Activated CD8-positive, alpha-beta memory T cell treated with anti-CD3 and anti-CD28 coated beads for 4 hours (primary cell): ENCODE data around the gene EEF1A2.

Experiments
- DNase-seq, 2 donors: peaks; one replicate each; pipeline ENCODE4 v3.0.0-alpha.2; 2020; ENCODE audit warnings: low read depth in 2 of 2

The EEF1A2 gene

GRCh38 chr20:63469713-63470101 is 29.2 kb downstream of the EEF1A2 start:
- no peak for DNase-seq

DNA sequence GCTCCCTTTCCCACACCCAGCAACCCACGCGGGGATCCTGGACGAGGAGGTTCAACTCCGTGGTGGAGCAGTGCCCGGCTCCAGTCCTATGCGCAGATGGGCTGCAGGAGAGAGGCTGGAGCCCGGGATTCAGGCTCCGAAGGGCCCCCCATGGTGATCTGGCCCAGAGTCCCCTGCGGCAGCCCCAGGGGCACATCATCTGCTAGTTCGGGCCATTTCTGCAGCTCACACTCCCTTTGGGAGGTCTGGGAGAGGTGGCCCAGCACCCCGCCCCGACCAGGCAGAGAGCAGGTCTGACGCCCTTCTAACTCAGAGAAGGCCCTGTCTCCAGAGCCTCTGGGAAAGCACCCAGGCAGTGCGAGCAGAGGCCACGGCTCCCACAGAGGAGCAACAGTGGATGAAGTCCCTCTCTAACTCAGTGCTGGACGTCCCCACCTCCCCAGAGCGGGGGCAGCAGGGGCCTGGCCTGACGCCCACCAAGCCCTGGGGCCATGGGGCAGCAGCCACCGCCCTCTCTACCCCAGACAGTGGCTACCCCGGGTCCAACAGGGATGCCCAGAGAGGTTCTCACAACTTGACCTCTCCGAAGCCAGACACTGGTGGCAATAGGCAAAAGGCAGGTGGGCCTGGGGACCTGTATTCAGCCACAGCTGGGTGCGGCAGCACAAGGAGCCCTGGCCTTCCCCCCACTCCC is 29.7 kb downstream of the EEF1A2 start:
- DNase-seq = no peak

- no peak for DNase-seq
These were observed 30.5 kb downstream of the EEF1A2 start for GRCh38 chr20:63468421-63468820.

DNA sequence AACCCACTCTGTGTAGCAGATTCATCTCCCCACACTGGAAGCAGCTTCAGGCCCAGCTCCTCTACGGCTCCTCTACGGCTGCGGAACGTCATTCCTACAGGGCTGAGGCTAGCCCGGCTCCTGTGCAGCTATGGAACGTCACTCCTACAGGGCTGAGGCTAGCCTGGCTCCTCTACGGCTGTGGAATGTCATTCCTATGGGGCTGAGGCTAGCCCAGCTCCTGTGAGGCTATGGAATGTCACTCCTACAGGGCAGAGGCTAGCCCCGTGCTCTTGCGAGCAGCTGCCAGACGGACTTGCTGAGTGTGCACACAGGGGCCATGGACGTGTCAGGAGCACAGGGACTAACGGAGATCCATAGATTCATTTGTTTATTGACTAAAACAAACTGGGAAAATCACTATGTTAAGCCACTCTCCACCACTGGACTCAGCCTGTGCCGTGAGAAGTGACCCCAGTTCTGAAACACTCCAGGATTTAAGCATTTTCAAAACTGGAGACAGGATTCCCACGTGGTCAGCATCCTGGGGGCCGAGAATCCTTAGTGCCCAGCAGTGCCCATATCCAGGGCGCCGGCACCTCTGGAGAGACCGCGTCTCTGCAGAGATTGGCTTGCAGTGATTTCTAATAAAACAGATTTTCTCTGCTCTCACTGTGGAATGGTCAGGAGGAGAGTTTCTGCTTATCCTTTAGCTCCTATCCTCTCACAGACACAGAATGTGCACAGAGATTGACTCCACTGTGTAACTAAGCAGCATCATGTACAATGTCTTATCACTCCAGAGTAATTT is 31.4 kb downstream of the EEF1A2 start:
- no peak for DNase-seq

DNA sequence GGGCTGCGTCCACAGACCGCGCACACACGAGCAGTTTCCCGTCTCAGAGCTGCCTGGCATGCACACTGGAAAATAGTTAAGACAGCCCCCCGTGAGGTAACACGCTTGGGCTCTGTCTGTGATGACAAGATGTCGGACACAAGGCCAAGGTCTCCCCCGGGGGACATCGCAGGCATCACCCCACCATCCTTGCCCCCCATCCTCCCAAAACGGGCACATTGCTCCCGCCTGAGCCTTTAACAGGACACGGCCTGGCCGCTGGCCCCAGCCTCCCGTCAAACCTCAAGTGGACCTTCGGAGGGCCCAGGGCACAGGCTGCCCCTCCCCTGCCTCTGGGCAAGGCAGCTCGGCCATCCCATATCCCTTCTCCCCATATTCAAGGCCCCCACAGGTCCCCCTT is 32.0 kb downstream of the EEF1A2 start:
- DNase-seq = no peak

DNA sequence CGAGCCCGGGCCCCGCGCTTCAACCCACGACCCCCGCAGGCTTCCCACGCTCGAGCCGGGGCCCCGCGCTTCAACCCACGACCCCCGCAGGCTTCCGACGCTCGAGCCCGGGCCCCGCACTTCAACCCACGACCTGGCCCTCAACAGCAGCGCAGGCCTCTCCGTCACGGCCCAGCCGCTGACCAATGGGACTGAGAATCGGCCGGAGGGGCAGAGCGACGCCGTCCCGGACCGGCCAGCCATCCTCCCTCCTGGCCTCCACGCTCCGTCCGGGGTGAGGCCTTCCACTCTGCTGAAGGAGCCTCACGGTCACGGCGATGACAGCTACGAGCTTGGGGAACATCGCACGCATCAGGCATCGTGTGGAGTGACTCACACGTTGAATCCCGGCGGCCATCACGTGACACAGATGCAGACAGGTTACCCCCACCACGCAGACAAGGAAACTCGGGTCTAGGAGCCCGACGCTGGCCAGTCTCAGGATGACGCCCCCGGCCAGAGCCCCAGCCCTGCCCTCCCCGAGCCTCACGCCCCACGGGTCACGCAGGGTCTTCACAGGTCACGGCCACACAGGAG is 32.5 kb downstream of the EEF1A2 start:
- DNase-seq = no peak

- DNase-seq = no peak
These were observed 33.3 kb downstream of the EEF1A2 start for GRCh38 chr20:63465380-63466249.

- no peak for DNase-seq
These were observed 34.6 kb downstream of the EEF1A2 start for GRCh38 chr20:63464289-63464635.

DNA sequence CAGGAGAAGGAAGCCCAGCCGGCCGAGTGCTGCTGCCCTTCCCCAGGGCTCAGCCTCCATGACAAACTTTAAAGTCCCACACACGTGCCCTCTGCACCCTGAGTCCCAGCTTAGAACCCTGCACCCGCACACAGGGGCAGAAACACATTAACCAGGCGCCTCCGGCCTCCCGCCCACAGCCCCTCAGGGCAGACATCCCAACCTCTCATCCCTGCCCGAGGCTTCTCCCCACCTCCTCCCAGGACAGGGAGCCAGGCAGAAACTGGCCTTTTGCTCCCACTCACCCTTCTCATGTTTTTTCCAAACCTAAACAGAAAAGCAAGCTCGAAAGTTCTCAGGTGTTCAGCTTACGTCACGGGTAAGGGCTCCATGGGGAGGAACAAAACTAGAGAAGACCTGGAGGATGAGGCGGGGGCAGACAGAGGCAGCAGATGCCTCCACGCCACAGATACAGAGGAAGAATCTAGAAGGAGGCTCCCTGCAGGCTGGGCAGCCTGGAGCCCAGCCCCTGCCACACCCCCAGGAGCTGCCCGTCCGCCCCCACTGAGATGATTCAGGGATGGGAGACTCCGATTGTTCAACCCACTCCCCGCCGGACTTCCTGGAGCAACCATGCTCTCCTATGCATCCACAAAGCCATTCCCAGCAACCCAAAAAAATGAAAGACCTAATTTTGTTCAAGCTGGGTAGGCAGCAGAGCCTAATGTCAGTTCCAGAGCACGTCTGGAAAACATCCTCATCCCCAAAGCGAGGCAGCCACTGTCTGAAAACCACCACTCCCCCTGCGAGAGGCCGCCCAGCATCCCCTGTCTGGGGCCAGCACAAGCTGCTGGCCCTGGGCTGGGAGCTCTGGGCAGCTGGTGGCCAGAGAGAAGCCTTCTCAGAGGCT is 35.2 kb downstream of the EEF1A2 start:
- no peak for DNase-seq

DNA sequence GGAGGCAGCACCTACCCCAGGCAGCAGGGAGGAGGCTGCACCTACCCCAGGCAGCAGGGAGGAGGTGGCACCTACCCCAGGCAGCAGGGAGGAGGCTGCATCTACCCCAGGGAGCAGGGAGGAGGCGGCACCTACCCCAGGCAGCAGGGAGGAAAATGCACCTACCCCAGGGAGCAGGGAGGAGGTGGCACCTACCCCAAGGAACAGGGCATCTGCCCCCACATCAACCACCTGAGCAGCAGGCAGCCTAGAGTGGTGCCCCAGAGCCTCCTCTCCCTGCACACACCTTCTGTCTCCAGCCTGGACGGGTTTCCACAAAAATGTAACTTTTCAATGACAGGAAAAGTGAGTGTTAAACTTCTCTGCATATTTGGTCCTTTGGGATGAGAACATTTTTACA is 36.6 kb downstream of the EEF1A2 start:
- no peak for DNase-seq

DNA sequence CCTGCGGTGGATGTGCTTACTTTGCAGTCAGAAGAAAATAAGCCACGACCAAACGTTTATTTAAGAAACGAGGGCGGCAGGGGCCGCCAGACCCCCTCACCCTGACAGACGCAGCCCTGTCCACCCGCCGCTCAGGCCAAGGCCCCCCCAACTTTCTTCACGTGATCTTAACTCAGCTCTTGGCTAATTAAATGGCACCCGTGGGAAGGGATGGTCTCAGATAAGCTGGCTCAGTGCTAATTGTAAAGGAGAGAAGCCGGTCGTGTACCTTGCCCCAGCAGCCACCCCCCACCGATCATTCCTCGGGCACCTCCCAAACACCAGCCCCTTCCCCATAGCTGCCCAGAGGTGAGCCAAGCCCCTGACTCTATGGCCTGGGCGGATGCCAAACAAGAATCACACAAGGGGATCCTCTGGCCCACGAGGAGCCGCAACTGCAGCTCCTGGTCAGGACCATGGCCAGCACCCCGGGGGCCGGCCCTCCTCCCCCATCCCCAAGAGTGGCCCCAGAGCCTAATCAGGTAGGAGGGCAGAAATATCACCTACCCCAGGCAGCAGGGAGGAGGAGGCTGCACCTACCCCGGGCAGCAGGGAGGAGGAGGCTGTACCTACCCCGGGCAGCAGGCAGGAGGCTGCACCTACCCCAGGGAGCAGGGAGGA is 37.6 kb downstream of the EEF1A2 start:
- DNase-seq = no peak

- DNase-seq = no peak
These were observed 39.9 kb downstream of the EEF1A2 start for GRCh38 chr20:63459070-63459380.

DNA sequence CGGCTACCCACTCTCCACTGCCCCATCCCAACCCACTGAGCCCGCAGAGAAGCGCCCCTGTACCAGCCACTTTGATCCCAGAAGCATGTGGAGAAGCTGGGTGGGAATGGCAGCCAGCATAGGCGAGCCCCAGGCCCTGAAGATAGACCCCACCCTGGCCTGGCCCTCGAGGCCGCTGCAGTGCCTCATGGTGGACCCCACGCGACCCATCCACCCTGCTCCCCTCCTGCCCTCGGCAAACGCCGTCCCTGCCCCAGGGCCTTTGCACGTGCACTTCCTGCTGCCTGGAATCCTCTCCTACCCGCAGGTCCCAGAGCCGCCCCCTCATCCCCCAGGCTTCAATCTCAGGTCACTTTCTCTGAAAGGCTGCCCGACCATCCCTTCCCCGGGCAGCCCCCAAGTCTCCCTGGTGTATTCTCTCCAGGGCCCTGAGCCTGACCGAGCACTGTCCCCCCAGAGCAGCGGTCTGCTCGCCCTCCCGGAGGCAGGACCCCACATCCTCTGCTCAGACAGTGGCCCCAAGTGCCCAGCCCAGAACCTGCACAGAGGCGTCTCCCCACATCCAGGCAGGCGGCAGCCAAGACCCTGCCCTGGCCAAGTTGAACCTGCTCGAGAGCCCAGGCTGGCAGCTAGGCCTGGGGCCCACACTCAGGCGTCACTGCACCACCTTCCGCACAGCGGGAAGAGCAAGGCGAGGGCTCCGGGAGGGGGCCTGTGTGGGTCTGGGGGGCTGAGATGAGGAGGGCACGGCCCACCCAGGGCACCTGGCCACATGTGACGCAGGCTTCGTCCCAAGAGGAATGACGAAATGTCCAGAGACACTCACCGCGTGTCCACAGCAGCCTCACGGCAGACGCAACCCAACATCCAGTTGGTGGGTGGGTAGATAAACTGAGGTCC is 40.5 kb downstream of the EEF1A2 start:
- DNase-seq = no peak

DNA sequence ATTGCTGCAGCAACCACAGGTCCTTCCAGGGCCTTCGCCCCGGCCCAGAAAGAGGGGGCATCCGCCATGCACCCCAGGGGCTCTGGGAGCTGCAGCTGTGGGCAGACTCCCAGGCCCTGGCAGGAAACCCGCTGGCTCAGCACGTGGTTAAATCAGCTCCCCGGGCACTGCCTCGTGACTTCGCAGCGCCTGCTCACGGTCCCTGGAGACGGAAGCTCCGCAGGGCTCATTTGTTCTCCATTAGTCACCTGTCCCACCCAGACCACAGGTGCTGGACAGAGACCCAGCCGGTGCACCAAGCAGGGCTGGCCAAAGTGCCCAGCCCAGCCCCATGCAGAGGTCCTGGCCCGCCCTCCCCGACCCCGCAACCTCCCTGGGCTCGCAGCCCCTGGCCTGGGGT is 41.1 kb downstream of the EEF1A2 start:
- DNase-seq = no peak

DNA sequence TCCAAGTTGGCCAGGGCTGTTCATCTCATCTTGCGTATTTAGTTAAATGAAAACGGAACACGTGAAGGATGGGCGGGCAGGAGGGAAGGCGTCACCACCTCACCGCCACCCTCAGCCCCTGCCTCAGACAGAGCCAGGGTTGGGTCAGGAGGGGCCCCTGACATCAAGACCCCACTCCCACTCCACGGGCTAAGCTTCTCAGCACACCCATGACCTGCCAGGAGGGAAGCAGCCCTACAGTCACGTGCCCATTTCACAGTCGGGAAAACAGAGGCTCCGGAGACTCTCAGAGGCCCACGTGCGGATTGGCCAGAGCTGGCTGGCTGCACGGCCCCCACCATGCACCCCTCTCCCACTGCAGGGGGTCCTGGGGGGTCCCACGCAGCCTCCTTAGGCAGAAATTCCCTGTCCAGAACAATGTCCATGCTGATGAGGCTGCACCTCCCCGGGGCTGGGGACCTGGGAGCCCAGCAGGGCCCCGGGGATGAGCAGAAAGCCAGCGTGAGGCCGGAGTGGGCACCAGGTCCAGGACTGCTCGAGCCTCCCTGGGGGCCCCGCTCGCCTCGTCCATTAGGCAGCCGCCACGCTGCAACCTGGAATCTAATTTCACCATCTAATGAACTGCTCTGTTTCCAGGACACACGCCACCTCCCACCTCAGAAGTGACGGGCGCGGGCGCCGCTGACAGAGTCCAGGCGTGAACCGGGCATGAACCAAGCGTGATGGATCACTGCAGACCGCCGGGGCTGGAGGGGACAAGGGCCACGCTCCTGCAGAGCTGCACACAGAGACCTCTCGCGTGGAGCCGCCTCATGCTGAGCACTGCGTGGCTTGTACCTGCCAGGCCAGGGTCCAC is 42.2 kb downstream of the EEF1A2 start:
- DNase-seq = no peak

- no peak for DNase-seq
These were observed 43.4 kb downstream of the EEF1A2 start for GRCh38 chr20:63455568-63455859.

GRCh38 chr20:63454731-63455567 is 43.9 kb downstream of the EEF1A2 start:
- DNase-seq = no peak
